Common myeloid progenitor, CD34-positive (primary cell): Measurements from ENCODE around the gene MRPL10.
"Not testable (repeated sequence)": the region's sequence is repeated elsewhere in the genome, so short reads cannot be mapped to it uniquely, and the experiment has no call there.

Experiments
- CTCF ChIA-PET: fragments of 350-600 bp; sonication (Branson Sonifier 250); formaldehyde crosslinking; loops from one replicate; lab custom pipeline; 2021; ENCODE audit warnings: antibody characterized with exemption; lab: Charles Lee
- POLR2A ChIA-PET: fragments of 350-600 bp; sonication (Branson Sonifier 250); formaldehyde crosslinking; loops from one replicate; lab custom pipeline; 2021; ENCODE audit warnings: antibody characterized with exemption; lab: Charles Lee
- DNase-seq, 3 donors: peaks; one replicate each; pipeline versions ENCODE4 v3.0.0 to v3.0.0-alpha.2; 2013
- H3K27ac ChIP-seq, 2 experiments: 1 replicate in 1 of 2; 2 replicates in 1 of 2; pipeline ENCODE4 v1.7.0; 2013; ENCODE audit warnings: inconsistent platforms in 2 of 2, low read length in 2 of 2, mild to moderate bottlenecking in 2 of 2, low read depth in 1 of 2, moderate library complexity in 1 of 2; ENCODE audit not compliant: severe bottlenecking in 2 of 2, insufficient read depth in 1 of 2, poor library complexity in 1 of 2
- H3K27me3 ChIP-seq, 5 experiments: replicated peaks in 2 of 5; 1 replicate in 3 of 5; 2 replicates in 2 of 5; pipeline versions ENCODE4 v1.6.1 to v1.7.0; 2013; ENCODE audit warnings: low read length in 4 of 5, mild to moderate bottlenecking in 2 of 5, moderate library complexity in 2 of 5, inconsistent platforms in 1 of 5; ENCODE audit not compliant: insufficient read depth in 5 of 5, control insufficient read depth in 4 of 5
- H3K36me3 ChIP-seq, 4 experiments: 1 replicate in 2 of 4; 2 replicates in 2 of 4; pipeline versions ENCODE4 v1.6.1 to v1.7.0; 2013; ENCODE audit warnings: low read length in 3 of 4, control low read depth in 1 of 4, mild to moderate bottlenecking in 1 of 4; ENCODE audit not compliant: control insufficient read depth in 4 of 4, insufficient read depth in 4 of 4
- H3K4me1 ChIP-seq, 4 experiments: 1 replicate in 3 of 4; 2 replicates in 1 of 4; pipeline versions ENCODE4 v1.6.1 to v1.7.1; 2013; ENCODE audit warnings: low read length in 3 of 4, mild to moderate bottlenecking in 3 of 4, control low read depth in 1 of 4, inconsistent platforms in 1 of 4, moderate library complexity in 1 of 4; ENCODE audit not compliant: control insufficient read depth in 4 of 4, insufficient read depth in 4 of 4; ENCODE audit errors: control extremely low read depth in 1 of 4
- H3K4me3 ChIP-seq, 7 experiments: 1 replicate in 4 of 7; 2 replicates in 3 of 7; pipeline versions ENCODE4 v1.5.1 to v1.7.0; 2013; ENCODE audit warnings: mild to moderate bottlenecking in 7 of 7, low read length in 6 of 7, moderate library complexity in 6 of 7, inconsistent platforms in 2 of 7, low read depth in 2 of 7, control low read depth in 1 of 7; ENCODE audit not compliant: insufficient read depth in 4 of 7, control insufficient read depth in 1 of 7; ENCODE audit errors: extremely low read depth in 1 of 7
- H3K9me3 ChIP-seq, 5 experiments: 1 replicate in 4 of 5; 2 replicates in 1 of 5; pipeline versions ENCODE4 v1.6.1 to v1.7.1; 2013; ENCODE audit warnings: low read length in 4 of 5, mild to moderate bottlenecking in 2 of 5, inconsistent platforms in 1 of 5, low read depth in 1 of 5, moderate library complexity in 1 of 5; ENCODE audit not compliant: control insufficient read depth in 4 of 5, insufficient read depth in 2 of 5; ENCODE audit errors: control extremely low read depth in 1 of 5
- WGBS: methylation state at CpG from one replicate; pipeline ENCODE4 v1.1.5; 2013; ENCODE audit not compliant: insufficient coverage; 5-methylcytosine and 5-hydroxymethylcytosine counted together

MRPL10 gene

GRCh38 chr17:47781397-47781796, 49.9 kb downstream of the MRPL10 start:
- Histone ChIP-seq H3K27ac (no peak overlapping the region), H3K36me3 (no peaks in the 10 kb centered on the region), H3K9me3 (no peaks in the 10 kb centered on the region), H3K4me1 (no peaks in the 10 kb centered on the region), H3K4me3 (no peak overlapping the region), H3K27me3 (peaks cover 9 to 57% (median 12%) of the 10 kb centered on the region in 5 experiments)
- DNase-seq: no peak
- POLR2A ChIA-PET: interaction anchor here (0.6 kb wide), 1 partner anchor 15 kb away, joined by 3 read pairs; no protein-coding TSS in a partner anchor
- CTCF ChIA-PET: no interaction called here
- 71% methylated on average over 4 of the region's 5 CpGs for WGBS

DNA sequence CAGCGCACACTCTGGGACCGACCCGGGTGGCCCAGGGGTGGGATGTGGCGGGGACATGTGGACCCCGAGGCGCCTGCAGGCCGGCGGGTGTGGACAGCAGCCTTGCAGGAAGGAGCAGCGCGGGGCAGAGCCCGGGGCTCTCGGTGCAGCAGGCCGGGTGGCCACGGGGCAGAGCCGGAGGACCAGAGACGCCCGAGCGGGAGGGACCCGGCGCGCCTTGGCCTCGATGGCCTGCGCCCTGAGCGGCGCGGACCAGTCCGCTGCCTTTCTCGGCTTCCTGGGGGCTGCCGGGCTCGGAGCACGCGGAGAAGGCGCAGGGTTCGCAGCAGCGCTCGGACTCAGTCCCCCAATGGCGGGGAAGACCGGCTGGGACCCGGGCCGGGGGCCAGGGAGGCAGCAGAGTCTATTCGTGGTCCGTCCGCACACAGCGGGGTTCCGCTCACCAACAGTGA, 53.1 kb downstream of the MRPL10 start:
- no peaks in the 10 kb centered on the region for H3K36me3 ChIP-seq

GRCh38 chr17:47776330-47777197, 54.8 kb downstream of the MRPL10 start:
- Histone ChIP-seq H3K9me3 (no peaks in the 10 kb centered on the region), H3K36me3 (no peaks in the 10 kb centered on the region), H3K4me3 (no peak overlapping the region), H3K27ac (no peak overlapping the region), H3K4me1 (no peaks in the 10 kb centered on the region), H3K27me3 (peaks cover 5 to 64% (median 17%) of the 10 kb centered on the region in 5 experiments)
- CTCF ChIA-PET: interaction anchor here (1.0 to 1.4 kb wide), 2 partner anchors 25 to 35 kb away, joined by 3 to 4 read pairs; no protein-coding TSS in a partner anchor
- POLR2A ChIA-PET: no interaction called here
- 47% methylated on average over 8 of the region's 14 CpGs for WGBS
- peak; percentile 36 to 76 (median 69) for DNase-seq

More for the DNA sequence above, 53.1 kb downstream of the MRPL10 start:
- POLR2A ChIA-PET: no interaction called here
- no peak for DNase-seq
- no peak overlapping the region for H3K27ac ChIP-seq
- CTCF ChIA-PET: interaction anchor here (0.9 to 1.4 kb wide), 2 partner anchors 23 to 36 kb away, joined by 3 to 5 read pairs; no protein-coding TSS in a partner anchor
- H3K4me3 ChIP-seq: no peak overlapping the region
- no peaks in the 10 kb centered on the region for H3K9me3 ChIP-seq
- H3K4me1 ChIP-seq: no peaks in the 10 kb centered on the region
- 29% methylated on average over 41 of the region's 45 CpGs for WGBS
- peaks cover 9 to 69% (median 17%) of the 10 kb centered on the region in 5 experiments for H3K27me3 ChIP-seq

GRCh38 chr17:47774987-47775580, 56.3 kb downstream of the MRPL10 start:
- DNase-seq: no peak
- WGBS: 100% methylated on average over 1 of the region's 1 CpG
- ChIA-PET CTCF (no interaction called here), POLR2A (no interaction called here)
- H3K27ac ChIP-seq: no peak overlapping the region
- no peaks in the 10 kb centered on the region for H3K4me1 ChIP-seq
- peaks cover 0 to 5% (median 0%) of the 10 kb centered on the region in 5 experiments for H3K9me3 ChIP-seq
- no peak overlapping the region for H3K4me3 ChIP-seq
- H3K36me3 ChIP-seq: no peaks in the 10 kb centered on the region
- H3K27me3 ChIP-seq: peaks cover 5 to 53% (median 20%) of the 10 kb centered on the region in 5 experiments

- peaks cover 0 to 51% (median 21%) of the 10 kb centered on the region in 5 experiments for H3K27me3 ChIP-seq
Measured at GRCh38 chr17:47774331-47774730, 57.0 kb downstream of the MRPL10 start.

GRCh38 chr17:47773649-47774048, 57.7 kb downstream of the MRPL10 start:
- CTCF ChIA-PET: interaction anchor here (1.3 kb wide), 1 partner anchor 109 kb away, joined by 3 read pairs; no protein-coding TSS in a partner anchor
- H3K4me1 ChIP-seq, DNase-seq, H3K9me3 ChIP-seq, H3K4me3 ChIP-seq, H3K36me3 ChIP-seq, H3K27ac ChIP-seq, POLR2A ChIA-PET: not testable (repeated sequence)
- peaks cover 0 to 49% (median 22%) of the 10 kb centered on the region in 5 experiments for H3K27me3 ChIP-seq
- 88% methylated on average over 8 of the region's 9 CpGs for WGBS

More at GRCh38 chr17:47774331-47774730, 57.0 kb downstream of the MRPL10 start:
- ChIA-PET CTCF (no interaction called here), POLR2A (no interaction called here)
- Histone ChIP-seq H3K4me1 (no peaks in the 10 kb centered on the region), H3K27ac (no peak overlapping the region), H3K36me3 (no peaks in the 10 kb centered on the region), H3K9me3 (peaks cover 0 to 6% (median 0%) of the 10 kb centered on the region in 5 experiments), H3K4me3 (no peak overlapping the region)
- DNase-seq: peak in 1 of 3 donors; percentile 7
- 78% methylated on average over 3 of the region's 4 CpGs for WGBS
